WTC11 (cell line): ENCODE results near the gene PAM16.

Experiments used
- AFF4 ChIP-seq: sonication (generic); formaldehyde crosslinking; IDR thresholded peaks from 2 replicates; pipeline ENCODE4 v1.8.1; 2023; ENCODE audit warnings: mild to moderate bottlenecking, missing genetic modification reagents, borderline replicate concordance
- ARID4B ChIP-seq: sonication (generic); formaldehyde crosslinking; IDR thresholded peaks from 2 replicates; pipeline ENCODE4 v1.8.0; 2023; ENCODE audit warnings: missing genetic modification reagents, mild to moderate bottlenecking, borderline replicate concordance
- CREB1 ChIP-seq: sonication (generic); formaldehyde crosslinking; IDR thresholded peaks from 2 replicates; pipeline ENCODE4 v1.8.0; 2023; ENCODE audit warnings: mild to moderate bottlenecking, missing genetic modification reagents
- CREM ChIP-seq: sonication (generic); formaldehyde crosslinking; IDR thresholded peaks from 2 replicates; pipeline ENCODE4 v1.8.1; 2022; ENCODE audit warnings: mild to moderate bottlenecking, missing genetic modification reagents, moderate library complexity
- CTCF ChIP-seq: fragments of 200-600 bp; IDR thresholded peaks from 2 replicates; pipeline ENCODE4 v1.8.0; 2022; ENCODE audit warnings: antibody characterized with exemption
- E2F4 ChIP-seq: sonication (generic); formaldehyde crosslinking; IDR thresholded peaks from 2 replicates; pipeline ENCODE4 v1.8.1; 2022; ENCODE audit warnings: low read depth, mild to moderate bottlenecking, moderate library complexity, missing genetic modification reagents, borderline replicate concordance
- FOXK1 ChIP-seq: sonication (generic); formaldehyde crosslinking; IDR thresholded peaks from 2 replicates; pipeline ENCODE4 v1.8.0; 2022; ENCODE audit warnings: mild to moderate bottlenecking, moderate library complexity, missing genetic modification reagents
- JUN ChIP-seq: sonication (generic); formaldehyde crosslinking; IDR thresholded peaks from 2 replicates; pipeline ENCODE4 v1.8.0; 2023; ENCODE audit warnings: mild to moderate bottlenecking, missing genetic modification reagents
- NFE2L1 ChIP-seq: sonication (generic); formaldehyde crosslinking; IDR thresholded peaks from 2 replicates; pipeline ENCODE4 v1.8.1; 2023; ENCODE audit warnings: missing genetic modification reagents
- NFYB ChIP-seq: sonication (generic); formaldehyde crosslinking; conservative IDR thresholded peaks from 2 replicates; pipeline ENCODE4 v1.8.0; 2022; ENCODE audit warnings: low read depth, missing genetic modification reagents
- TP53 ChIP-seq: sonication (generic); formaldehyde crosslinking; IDR thresholded peaks from 2 replicates; pipeline ENCODE4 v1.8.1; 2023; ENCODE audit warnings: mild to moderate bottlenecking, missing genetic modification reagents
- USF2 ChIP-seq: sonication (generic); formaldehyde crosslinking; IDR thresholded peaks from 2 replicates; pipeline ENCODE4 v1.8.1; 2023; ENCODE audit warnings: mild to moderate bottlenecking, missing genetic modification reagents, moderate library complexity
- ZNF263 ChIP-seq: sonication (generic); formaldehyde crosslinking; IDR thresholded peaks from 2 replicates; pipeline ENCODE4 v1.8.1; 2022; ENCODE audit warnings: low read depth, mild to moderate bottlenecking, moderate library complexity, missing genetic modification reagents
- ZNF671 ChIP-seq: fragments of 250-450 bp; sonication (Bioruptor Pico); IDR thresholded peaks from 2 replicates; pipeline ENCODE4 v1.8.0; 2021; ENCODE audit warnings: mild to moderate bottlenecking

- TF ChIP-seq CTCF (no peak), ARID4B (CRISPR knock-in tag) (no peak; the same call in 1 of the 2 replicates), NFE2L1 (CRISPR knock-in tag) (no peak), ZNF263 (CRISPR knock-in tag) (no peak), USF2 (CRISPR knock-in tag) (no peak), FOXK1 (CRISPR knock-in tag) (0 out of 2 replicates have a peak, but pooled peaks have one; percentile 25), ZNF671 (CRISPR knock-in tag) (no peak), AFF4 (CRISPR knock-in tag) (no peak), CREM (CRISPR knock-in tag) (no peak), JUN (CRISPR knock-in tag) (no peak), TP53 (CRISPR knock-in tag) (no peak), CREB1 (CRISPR knock-in tag) (no peak), E2F4 (no peak), NFYB (CRISPR knock-in tag) (no peak)
Measured at GRCh38 chr16:4314532-4315185, 36.5 kb downstream of the PAM16 start.
